VCaP (cell line): ENCODE results near the gene DDX20.

ENCODE experiments used
- H3K27ac ChIP-seq: fragments of 450-650 bp; 2 replicates; pipeline ENCODE4 v1.5.1; 2017
- CTCF ChIP-seq: fragments of 450-650 bp; conservative IDR thresholded peaks from 2 replicates; pipeline ENCODE4 v1.5.1; 2017; ENCODE audit warnings: mild to moderate bottlenecking, moderate library complexity

Gene DDX20

GRCh38 chr1:111814642-111815041 is 58.9 kb downstream of the DDX20 start:
- H3K27ac ChIP-seq, result no peak overlapping the region
- no peak for TF ChIP-seq CTCF
